RKO (cell line): ENCODE results near the gene TIRAP.
"Not testable (repeated sequence)": the region's sequence is repeated elsewhere in the genome, so short reads cannot be mapped to it uniquely, and the experiment has no call there.

Experiments
- DNase-seq: peaks from one replicate; pipeline ENCODE4 v3.0.0-alpha.2; 2016; ENCODE audit warnings: low spot score

The TIRAP gene

GRCh38 chr11:126284829-126285228 lies 1.9 kb downstream of the TIRAP start:
- DNase-seq, result peak; percentile 96

- no peak for DNase-seq
Measured at GRCh38 chr11:126288237-126288636, 5.3 kb downstream of the TIRAP start.

DNA sequence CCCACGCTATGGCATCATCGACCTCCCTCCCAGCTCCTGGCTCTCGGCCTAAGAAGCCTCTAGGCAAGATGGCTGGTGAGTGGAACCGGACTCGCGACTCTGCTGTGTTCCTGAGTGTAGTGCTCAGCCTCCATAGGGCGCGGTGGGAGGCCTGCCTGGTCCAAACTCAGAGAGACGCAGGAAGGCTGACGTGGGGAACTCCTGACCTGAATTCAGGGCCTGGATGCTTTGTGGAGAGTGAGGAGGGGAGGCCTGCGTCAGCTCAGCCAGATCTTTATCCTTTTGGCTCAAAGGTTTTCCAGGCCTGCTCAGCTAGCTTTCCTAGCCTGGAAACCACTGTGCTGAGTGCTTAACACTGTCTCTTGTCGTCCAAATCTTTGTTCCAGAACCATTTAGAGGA lies 8.0 kb downstream of the TIRAP start:
- DNase-seq, result no peak

GRCh38 chr11:126293726-126294125 lies 10.8 kb downstream of the TIRAP start:
- DNase-seq, result no peak

- DNase-seq, result no peak
Measured at GRCh38 chr11:126297004-126297403, 14.1 kb downstream of the TIRAP start.

GRCh38 chr11:126303623-126304456 lies 20.9 kb downstream of the TIRAP start, which contains the start of gene DCPS:
Gene DCPS, plus strand, starts transcription at chr11:126304060. Its CDS starts 21 bp downstream, at chr11:126304081.
- DNase-seq, result peak; percentile 90

DNA sequence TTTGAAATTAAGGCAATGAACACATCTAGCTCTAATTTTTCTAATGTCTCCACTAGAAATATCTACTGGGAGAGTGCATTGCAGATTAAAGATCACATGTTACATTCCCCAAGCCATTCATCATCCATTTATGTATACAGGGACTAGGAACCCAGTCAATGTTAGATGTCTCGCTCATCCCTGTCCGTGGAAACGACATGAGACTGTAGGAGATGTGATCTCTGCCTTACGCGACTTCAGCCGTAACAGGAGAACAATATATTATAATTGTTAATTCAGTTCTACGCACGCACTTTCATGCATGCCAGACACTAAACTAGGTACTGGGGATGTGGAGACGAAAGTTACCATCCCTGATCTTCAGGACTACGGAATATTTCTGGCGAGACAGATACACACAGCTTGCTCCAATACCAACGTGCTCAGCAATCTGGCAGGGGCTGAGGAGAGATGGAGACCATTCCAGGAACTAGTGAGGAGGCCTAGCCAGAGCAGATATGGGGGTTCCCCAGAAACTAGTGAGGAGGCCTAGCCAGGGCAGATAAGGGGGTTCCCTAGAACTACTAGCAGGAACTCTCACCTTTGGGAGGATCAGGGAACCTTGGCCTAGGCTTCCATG lies 21.7 kb downstream of the TIRAP start:
- DNase-seq, result no peak

GRCh38 chr11:126305699-126306098 lies 22.8 kb downstream of the TIRAP start:
- no peak for DNase-seq

DNA sequence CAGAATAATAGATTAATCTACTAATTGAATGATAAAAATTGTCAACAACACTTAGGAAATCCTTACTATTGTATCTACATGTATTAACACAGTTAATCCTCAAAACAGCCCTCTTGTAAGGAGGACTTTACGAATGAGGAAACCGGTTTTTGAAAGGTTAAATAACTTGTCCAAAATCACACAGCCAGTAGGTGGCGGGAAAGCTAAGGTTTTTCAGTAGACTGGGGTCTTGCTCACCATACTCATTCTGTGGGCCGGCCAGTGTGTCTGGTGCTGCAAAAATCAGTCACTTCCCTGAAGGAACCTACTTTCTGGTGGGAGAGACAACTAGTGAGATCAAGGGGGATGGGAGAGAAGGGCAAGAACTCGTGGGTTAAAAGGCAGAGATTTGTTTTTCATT lies 24.8 kb downstream of the TIRAP start:
- DNase-seq, result peak; percentile 44

- DNase-seq, result no peak
Measured at GRCh38 chr11:126308271-126308671, 25.4 kb downstream of the TIRAP start.

DNA sequence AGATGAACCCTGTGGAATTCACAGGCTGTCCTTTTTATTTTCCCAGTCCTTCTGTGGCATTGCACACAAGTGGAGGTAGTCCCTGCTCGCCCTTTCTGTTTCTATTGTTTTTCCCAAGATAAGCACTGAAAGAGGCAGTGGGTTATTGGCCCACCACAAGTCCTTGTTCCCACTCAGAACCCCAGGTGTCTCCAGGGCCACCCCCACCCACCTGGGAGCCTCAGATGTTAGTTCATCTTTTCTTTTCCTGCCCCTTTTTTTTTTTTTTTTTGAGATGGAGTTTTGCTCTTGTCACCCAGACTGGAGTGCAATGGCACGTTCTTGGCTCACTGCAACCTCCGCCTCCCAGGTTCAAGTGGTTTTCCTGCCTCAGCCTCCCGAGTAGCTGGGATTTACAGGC lies 25.9 kb downstream of the TIRAP start:
- not testable (repeated sequence) for DNase-seq

DNA sequence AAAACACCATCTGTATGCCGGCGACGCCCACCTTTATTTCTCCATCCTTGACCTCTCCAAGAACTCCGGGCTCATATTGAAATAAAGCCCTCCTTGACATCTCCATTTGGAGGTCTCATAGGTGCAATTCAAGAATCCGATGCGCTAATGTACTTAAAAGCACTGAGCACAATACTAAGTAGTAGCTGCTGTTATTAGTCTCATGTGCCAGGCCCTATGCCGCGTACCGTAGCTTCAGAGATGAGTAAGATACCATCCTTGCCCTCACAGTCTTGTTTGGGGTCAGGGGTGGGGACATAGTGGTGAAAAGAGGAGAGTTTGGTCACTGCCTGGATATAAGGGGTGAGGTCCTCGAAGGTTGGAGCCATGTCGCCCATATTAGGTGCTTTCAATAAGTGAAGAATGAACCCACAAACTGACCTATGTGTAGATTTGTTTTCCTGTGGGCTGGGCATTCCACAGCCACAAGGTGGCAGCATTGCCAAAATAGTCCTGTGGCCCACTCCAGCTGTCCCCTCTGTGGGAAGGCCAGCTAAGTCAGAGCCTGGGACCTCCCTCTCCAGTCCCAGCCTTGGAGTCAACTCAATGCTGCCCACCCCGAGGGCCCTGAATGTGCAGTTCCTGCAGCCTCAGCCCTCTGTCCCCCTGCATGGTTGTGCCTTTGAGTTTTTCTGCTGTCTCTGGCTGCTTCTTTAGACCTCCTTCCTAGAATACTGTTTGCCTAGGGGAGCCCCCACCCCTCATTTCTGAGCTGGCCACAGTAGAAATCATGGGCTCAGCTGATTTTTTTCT lies 27.5 kb downstream of the TIRAP start:
- peak; percentile 65 for DNase-seq

DNA sequence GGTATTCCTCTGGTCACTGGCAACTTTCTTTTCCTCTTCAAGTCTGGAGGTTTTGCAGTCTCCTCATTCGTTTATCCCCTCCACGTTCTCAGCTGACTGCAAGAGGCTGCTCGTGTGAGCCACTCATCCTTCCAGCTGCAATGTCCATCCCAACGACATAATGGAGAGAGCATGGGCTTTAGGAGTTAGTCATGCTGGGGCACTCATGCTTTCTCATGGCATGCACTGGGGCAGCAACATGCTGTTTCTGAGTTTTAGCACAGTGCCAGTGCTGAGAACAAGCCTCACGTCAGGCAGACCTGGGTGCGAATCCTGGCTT lies 28.1 kb downstream of the TIRAP start:
- DNase-seq, result no peak

- no peak for DNase-seq
Measured at GRCh38 chr11:126311401-126312291, 28.8 kb downstream of the TIRAP start.

DNA sequence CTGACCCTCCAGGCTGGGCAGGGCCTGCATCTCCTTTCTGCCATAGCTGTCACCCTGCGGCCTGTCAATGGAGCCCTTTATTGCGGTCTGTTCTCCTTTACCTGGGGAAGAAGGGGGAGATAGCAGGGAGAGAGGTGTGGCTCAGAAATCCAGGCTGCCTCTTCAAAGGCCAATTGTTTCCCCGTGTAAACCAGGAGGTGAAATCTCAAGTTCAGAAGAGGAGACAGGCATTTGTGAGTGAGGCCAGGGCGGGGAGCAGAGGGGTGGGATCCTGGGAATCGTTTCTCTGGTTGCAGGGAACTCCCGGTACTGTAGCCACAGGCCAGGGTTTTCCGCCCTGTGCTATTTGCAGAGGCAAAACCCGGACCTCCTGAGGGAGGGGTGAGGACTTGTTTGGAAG lies 30.1 kb downstream of the TIRAP start:
- DNase-seq, result no peak

GRCh38 chr11:126313826-126314225 lies 30.9 kb downstream of the TIRAP start:
- no peak for DNase-seq

GRCh38 chr11:126317432-126317755 lies 34.5 kb downstream of the TIRAP start:
- DNase-seq, result no peak

- DNase-seq, result no peak
Measured at GRCh38 chr11:126317756-126318573, 35.1 kb downstream of the TIRAP start.

DNA sequence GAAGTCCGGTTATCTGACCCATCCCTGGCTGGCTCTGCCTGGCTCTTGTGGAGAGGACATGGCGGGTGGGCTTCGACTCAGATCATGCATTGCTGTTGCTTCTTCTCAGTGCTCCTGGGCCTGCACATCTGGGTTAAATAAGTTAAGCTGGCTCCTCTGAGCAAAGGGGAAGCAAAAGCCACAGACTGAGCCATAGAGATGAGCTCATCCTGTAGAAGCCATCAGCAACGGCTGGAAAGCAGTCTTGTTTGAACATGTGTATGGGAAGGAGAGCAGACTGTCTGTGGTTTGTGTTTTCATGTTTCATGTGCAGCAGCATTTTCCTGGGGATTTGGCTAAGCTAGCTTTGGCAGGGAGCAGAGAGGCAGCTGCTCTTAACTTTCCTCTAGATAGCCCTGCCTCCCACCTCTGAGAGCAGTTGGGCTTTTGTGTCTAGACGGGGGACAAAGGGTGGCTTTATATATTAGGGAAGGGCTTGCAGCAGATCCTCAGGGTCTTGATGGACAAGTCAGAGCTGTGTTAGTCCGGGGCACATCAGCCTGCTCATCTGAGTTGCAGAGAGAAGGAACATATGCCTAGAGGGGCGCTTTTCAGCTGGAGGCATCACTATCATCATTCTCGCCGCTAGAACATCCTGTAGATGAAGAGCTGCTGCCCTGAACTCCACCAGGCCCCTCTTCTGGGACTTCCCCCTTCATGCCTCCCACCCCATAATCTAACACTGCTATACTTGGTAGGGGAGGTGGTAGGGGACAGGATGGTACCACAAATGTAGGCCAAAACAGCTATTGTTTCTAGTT lies 35.9 kb downstream of the TIRAP start:
- DNase-seq, result no peak

- no peak for DNase-seq
Measured at GRCh38 chr11:126319374-126319740, 36.5 kb downstream of the TIRAP start.
